Tibial artery (tissue), 4 donors: ENCODE measurements around the gene TPCN1.

Experiments used
- DNase-seq, 2 donors: peaks; one replicate each; pipeline ENCODE4 v3.0.0-alpha.2; 2019
- H3K27ac ChIP-seq, 2 donors: fragments of 200-600 bp; sonication (generic) in 1 of 2; 1 replicate in 1 of 2; 2 replicates in 1 of 2; pipeline ENCODE4 v1.5.1; 2018 to 2019; ENCODE audit warnings: mild to moderate bottlenecking in 1 of 2
- H3K27me3 ChIP-seq, 2 donors: fragments of 200-600 bp; sonication (generic) in 1 of 2; one replicate each; pipeline versions ENCODE4 v1.5.1 to v1.6.0; 2016 to 2019
- H3K36me3 ChIP-seq, 3 donors: fragments of 200-600 bp; sonication (generic) in 2 of 3; one replicate each; pipeline ENCODE4 v1.5.1; 2016 to 2019; ENCODE audit warnings: mild to moderate bottlenecking in 2 of 3
- H3K4me1 ChIP-seq, 4 donors: fragments of 200-600 bp; sonication (generic) in 2 of 4; 1 replicate in 3 of 4; 2 replicates in 1 of 4; pipeline ENCODE4 v1.5.1; 2016 to 2019
- H3K4me3 ChIP-seq, 2 donors: fragments of 200-600 bp; sonication (generic) in 1 of 2; 1 replicate in 1 of 2; 2 replicates in 1 of 2; pipeline ENCODE4 v1.5.1; 2018 to 2019; ENCODE audit warnings: mild to moderate bottlenecking in 2 of 2
- H3K9me3 ChIP-seq, 3 donors: fragments of 200-600 bp; sonication (generic) in 1 of 3; one replicate each; pipeline ENCODE4 v1.5.1; 2016 to 2019
- intact Hi-C: fragments of 100-400 bp; cut with DNase I; formaldehyde crosslinking; loops from one replicate; pipeline ENCODE4 v1.15.0; 2023; ENCODE audit warnings: low total_unique reads
- TF ChIP-seq, protein P1 (sequence below), 2 experiments: fragments of 200-600 bp in 1 of 2; fragments of 450-650 bp in 1 of 2; IDR thresholded peaks; one replicate each; pipeline ENCODE4 v1.5.1; 2017 to 2019; ENCODE audit warnings: antibody characterized with exemption in 2 of 2, mild to moderate bottlenecking in 1 of 2, moderate library complexity in 1 of 2

The TPCN1 gene

DNA sequence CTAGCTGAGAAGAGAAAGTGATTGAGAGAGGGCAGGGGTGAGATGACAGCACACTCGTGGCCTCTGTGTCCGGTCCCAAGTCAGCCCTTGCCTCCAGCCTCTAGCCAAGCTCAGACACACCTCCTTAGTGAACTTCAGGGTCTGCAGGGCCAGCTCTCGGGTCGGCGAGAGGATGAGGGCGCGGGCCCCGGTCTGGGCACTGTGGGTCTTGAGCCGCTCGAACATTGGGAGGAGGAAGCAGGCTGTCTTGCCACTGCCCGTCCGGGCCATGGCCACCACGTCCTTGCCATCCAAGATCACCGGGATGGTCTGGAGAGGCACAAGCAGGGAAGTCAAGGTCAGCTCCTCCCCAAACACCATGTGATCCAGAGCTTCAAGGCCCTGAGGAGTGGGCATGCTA, 42.2 kb upstream of the TPCN1 start:
- Histone ChIP-seq H3K36me3 (peaks cover 56 to 85% (median 70%) of the 10 kb centered on the region in 3 donors), H3K9me3 (peaks cover 0 to 6% (median 0%) of the 10 kb centered on the region in 3 donors), H3K27me3 (no peaks in the 10 kb centered on the region), H3K4me3 (no peak overlapping the region), H3K27ac (no peak overlapping the region), H3K4me1 (peaks cover 0 to 12% (median 8%) of the 10 kb centered on the region in 4 donors)
- TF ChIP-seq, protein P1, sequence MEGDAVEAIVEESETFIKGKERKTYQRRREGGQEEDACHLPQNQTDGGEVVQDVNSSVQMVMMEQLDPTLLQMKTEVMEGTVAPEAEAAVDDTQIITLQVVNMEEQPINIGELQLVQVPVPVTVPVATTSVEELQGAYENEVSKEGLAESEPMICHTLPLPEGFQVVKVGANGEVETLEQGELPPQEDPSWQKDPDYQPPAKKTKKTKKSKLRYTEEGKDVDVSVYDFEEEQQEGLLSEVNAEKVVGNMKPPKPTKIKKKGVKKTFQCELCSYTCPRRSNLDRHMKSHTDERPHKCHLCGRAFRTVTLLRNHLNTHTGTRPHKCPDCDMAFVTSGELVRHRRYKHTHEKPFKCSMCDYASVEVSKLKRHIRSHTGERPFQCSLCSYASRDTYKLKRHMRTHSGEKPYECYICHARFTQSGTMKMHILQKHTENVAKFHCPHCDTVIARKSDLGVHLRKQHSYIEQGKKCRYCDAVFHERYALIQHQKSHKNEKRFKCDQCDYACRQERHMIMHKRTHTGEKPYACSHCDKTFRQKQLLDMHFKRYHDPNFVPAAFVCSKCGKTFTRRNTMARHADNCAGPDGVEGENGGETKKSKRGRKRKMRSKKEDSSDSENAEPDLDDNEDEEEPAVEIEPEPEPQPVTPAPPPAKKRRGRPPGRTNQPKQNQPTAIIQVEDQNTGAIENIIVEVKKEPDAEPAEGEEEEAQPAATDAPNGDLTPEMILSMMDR (IDR thresholded peaks at IDR 0.05) = no peak
- DNase-seq = no peak
- intact Hi-C loops = no loop called here

- Histone ChIP-seq H3K36me3 (peaks cover 48 to 72% (median 58%) of the 10 kb centered on the region in 3 donors), H3K4me1 (peaks cover 0 to 17% (median 12%) of the 10 kb centered on the region in 4 donors)
- intact Hi-C loops = no loop called here
Measured at GRCh38 chr12:113180333-113180732, 40.9 kb upstream of the TPCN1 start.

DNA sequence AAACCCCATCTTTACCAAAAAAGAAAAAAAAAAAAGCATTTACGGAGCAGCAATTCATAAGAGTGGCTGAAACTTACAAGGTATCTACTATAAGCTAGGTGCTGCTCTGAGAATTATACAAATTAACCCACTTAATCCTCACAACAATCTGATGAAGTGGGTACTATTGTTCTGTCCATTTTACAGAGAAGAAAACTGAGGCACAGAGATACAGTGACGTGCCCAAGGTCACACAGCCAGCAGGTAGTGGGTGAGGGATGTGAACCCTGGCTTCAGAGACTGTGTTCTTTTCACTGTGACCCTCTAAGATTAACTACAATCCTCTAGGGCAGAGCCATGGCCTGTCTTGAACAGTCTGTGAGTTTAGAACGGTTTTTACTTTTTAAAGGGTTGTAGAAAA, 39.3 kb upstream of the TPCN1 start:
- intact Hi-C loops = no loop called here
- TF ChIP-seq, protein P1 (IDR thresholded peaks at IDR 0.05) = no peak
- Histone ChIP-seq H3K9me3 (peaks cover 0 to 6% (median 0%) of the 10 kb centered on the region in 3 donors), H3K27me3 (no peaks in the 10 kb centered on the region), H3K4me1 (peaks cover 0 to 26% (median 22%) of the 10 kb centered on the region in 4 donors), H3K36me3 (peaks cover 38 to 55% (median 41%) of the 10 kb centered on the region in 3 donors), H3K4me3 (no peak overlapping the region), H3K27ac (no peak overlapping the region)
- DNase-seq = no peak

More at GRCh38 chr12:113180333-113180732, 40.9 kb upstream of the TPCN1 start:
- H3K4me3 ChIP-seq = no peak overlapping the region
- H3K27me3 ChIP-seq = no peaks in the 10 kb centered on the region
- TF ChIP-seq, protein P1 (IDR thresholded peaks at IDR 0.05) = no peak
- no peak for DNase-seq
- H3K27ac ChIP-seq = no peak overlapping the region
- H3K9me3 ChIP-seq = peaks cover 0 to 6% (median 0%) of the 10 kb centered on the region in 3 donors

DNA sequence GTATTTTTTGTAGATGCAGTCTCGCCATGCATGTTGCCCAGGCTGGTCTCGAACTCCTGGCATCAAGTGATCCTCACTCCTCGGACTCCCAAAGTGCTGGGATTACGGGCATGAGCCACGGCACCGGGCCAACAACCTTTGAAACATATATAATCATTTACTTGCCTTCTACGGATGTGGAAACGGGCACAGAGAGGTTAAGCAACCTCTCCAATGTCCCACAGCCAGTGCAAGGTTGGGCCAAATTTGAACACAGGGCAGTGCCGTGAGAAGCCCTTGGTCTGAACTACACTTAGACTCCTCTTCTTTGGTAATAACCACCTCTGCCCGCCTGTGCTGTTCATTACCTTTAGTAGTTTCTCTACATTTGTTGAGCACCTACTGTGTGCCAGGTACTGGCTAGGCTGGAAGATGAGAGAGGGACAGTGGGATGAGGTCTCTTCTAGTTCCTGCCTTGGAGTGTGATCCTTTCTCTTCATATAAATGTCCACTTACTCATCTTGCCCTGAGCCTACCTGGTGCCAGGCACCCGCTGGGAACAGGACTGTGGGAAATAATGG, 38.2 kb upstream of the TPCN1 start:
- no peak for DNase-seq
- no peaks in the 10 kb centered on the region for H3K27me3 ChIP-seq
- H3K36me3 ChIP-seq = peaks cover 26 to 44% (median 30%) of the 10 kb centered on the region in 3 donors
- H3K4me1 ChIP-seq = peaks cover 0 to 33% (median 24%) of the 10 kb centered on the region in 4 donors
- H3K4me3 ChIP-seq = no peak overlapping the region
- intact Hi-C loops = no loop called here
- H3K9me3 ChIP-seq = no peaks in the 10 kb centered on the region
- TF ChIP-seq, protein P1 (IDR thresholded peaks at IDR 0.05) = no peak
- H3K27ac ChIP-seq = no peak overlapping the region

DNA sequence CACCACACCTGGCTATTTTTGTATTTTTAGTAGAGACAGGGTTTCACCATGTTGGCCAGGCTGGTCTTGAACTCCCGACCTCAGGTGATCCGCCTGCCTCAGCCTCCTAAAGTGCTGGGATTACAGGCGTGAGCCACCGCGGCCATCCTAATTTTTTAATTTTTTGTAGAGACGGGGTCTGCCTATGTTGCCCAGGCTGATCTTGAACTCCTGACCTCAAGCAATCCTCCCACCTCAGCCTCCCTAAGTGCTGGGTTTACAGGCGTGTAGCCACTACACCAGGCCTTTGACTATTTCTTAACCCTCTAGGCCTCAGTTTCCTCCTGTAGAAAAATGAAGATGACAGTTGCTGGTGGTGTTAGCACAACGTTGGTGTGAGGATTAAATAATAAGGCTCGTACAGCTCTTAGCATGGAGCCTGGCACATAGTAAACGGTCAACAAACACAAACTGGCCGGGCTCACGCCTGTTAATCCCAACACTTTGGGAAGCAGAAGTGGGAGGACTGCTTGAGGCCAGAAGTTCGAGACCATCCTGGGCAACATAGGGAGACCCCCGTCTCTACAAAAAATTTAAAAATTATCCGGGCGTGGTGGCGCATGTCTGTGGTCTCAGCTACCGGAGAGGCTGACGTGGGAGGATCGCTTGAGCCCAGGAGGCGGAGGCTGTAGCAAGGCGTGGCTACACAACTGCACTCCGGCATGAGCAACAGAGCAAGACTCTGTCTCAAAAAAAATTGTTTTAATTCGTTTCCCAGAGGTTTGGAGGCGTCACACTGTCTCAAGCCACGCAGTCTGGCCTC, 37.0 kb upstream of the TPCN1 start:
- peaks cover 0 to 33% (median 24%) of the 10 kb centered on the region in 4 donors for H3K4me1 ChIP-seq
- DNase-seq = no peak
- intact Hi-C loops = no loop called here
- peaks cover 17 to 36% (median 18%) of the 10 kb centered on the region in 3 donors for H3K36me3 ChIP-seq
- H3K27me3 ChIP-seq = no peaks in the 10 kb centered on the region
- TF ChIP-seq, protein P1 (IDR thresholded peaks at IDR 0.05) = no peak
- H3K4me3 ChIP-seq = peak overlapping the region; percentile 87 to 96
- no peaks in the 10 kb centered on the region for H3K9me3 ChIP-seq
- peak overlapping the region; percentile 97 to 98 for H3K27ac ChIP-seq
